GM21381 (cell line): ENCODE results near the gene BDH2.

ENCODE experiments used
- ATAC-seq: cut with Tn5 transposase; IDR thresholded peaks from one replicate; pipeline ENCODE4 v1.9.1; 2021; ENCODE audit warnings: mild to moderate bottlenecking, moderate library complexity; ENCODE audit not compliant: unreplicated experiment

BDH2 gene

GRCh38 chr4:103099691-103100392, at the start of gene BDH2:
Gene BDH2, minus strand, starts transcription at chr4:103099834. Its CDS starts 3,580 bp downstream, at chr4:103096254.
- ATAC-seq: peak; percentile 98

DNA sequence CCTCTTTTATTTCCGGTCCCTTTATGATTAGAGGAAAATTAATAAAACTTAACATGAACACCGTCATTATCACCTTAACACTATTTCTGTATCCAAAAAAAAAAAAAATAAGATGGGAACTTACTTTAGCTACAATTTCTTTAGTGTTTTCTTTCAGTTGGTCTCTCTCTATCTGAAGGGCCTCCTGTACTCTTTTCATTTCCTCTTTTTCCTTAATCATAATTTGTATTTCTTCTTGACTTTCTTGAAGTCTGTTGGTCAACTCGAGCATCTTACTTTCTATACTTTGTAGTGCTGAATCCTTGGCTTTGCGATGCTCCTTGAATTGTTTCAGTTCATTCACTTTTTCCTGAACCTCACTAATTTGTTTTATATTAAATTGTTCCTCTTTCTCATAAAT, 45.3 kb upstream of the BDH2 start:
- no peak for ATAC-seq

- no peak for ATAC-seq
These were observed 37.8 kb upstream of the BDH2 start for GRCh38 chr4:103137446-103137827.

GRCh38 chr4:103136671-103137445, 37.2 kb upstream of the BDH2 start:
- ATAC-seq: no peak

DNA sequence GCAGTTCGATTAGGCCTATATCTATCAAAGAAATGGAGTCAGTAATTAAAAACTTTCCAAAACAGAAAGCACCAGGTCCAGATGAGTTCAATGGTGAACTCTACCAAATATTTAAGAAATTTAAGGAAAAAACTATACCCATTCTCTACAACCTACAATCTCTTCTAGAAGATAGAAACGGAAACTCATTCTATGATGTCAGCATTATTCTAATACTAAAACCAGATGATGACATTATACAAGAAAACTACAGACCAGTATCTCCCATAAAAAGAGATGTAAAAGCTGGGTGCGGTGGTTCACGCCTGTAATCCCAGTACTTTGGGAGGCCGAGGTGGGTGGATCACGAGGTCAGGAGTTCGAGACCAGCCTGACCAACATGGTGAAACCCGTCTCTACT, 29.5 kb upstream of the BDH2 start:
- ATAC-seq: no peak

- ATAC-seq: no peak
These were observed 26.5 kb upstream of the BDH2 start for GRCh38 chr4:103126126-103126525.

GRCh38 chr4:103123114-103123513, 23.5 kb upstream of the BDH2 start:
- no peak for ATAC-seq

DNA sequence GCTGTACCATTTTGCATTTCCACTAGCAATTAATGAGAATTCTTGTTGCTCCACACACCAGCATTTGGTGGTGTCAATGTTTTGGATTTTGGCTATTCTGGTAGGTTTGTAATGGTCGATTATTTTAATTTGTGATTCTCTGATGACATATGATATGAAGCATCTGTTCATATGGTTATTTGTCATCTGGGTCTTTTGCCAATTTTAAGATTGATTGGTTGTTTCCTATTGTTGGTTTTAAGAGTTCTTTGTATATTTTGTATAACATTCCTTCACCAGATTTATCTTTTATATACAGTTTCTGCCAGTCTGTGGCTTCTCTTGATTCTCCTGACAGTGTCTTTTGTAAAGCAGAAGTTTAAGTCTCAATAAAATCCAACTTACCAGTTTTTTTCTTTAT, 18.5 kb upstream of the BDH2 start:
- ATAC-seq: no peak

DNA sequence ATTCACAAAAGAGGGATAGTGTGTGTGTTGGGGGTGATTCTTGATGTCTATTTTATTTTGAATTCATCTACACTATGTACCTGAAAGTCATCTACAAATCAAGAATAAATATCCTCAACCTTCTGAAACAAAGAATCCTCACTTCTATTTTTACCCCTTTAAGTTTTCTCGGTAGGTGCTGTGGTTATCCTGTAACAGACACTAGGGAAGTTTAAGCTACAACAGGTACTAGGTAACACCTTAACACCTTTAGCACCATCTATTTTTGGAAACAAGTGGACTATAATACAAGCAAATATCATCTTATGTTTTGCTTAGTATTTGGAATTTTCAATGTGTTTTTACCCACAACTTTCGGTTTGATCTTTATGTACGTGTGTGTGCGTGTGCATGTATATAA, 12.0 kb upstream of the BDH2 start:
- ATAC-seq: no peak

DNA sequence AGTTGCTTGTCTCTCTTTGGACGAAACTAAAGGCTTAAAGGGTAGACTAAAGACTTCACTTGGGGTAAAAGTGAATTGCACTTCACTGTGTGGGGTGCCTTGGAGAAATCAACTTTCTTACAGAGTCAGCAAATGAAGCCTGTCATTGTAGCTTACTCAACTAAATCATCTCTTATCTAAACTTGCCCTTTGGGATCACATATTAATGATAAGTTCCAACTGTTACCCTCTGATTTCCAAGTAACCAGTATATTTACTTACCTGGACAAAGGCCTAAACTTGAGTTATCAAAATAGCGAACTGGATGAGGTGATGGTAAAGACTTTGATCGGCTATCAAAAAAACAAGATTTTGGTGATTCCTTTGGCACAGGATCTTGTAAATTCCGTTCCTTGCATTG, 8.9 kb upstream of the BDH2 start:
- ATAC-seq: no peak

GRCh38 chr4:103105558-103106356, 6.1 kb upstream of the BDH2 start:
- no peak for ATAC-seq

DNA sequence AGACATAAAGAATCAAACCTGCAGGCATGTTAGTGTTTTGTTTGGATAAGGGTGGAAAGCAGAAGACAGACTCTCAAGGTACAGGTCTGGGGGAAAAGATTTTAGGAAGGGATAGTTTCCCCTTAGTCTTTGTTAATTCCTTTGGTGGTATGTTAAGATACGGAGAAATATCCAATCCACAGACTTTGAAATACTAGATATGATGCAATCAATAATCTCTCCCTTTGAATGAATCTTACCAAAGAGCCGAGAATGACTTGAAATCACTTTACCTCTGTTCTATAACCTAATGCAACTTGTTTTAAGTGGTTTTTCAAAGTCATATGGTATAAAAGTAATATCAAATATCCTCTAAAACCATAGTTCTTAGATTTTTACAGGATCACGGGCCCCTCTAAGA, 5.3 kb upstream of the BDH2 start:
- ATAC-seq: no peak

GRCh38 chr4:103100691-103101090, 1.1 kb upstream of the BDH2 start:
- no peak for ATAC-seq

DNA sequence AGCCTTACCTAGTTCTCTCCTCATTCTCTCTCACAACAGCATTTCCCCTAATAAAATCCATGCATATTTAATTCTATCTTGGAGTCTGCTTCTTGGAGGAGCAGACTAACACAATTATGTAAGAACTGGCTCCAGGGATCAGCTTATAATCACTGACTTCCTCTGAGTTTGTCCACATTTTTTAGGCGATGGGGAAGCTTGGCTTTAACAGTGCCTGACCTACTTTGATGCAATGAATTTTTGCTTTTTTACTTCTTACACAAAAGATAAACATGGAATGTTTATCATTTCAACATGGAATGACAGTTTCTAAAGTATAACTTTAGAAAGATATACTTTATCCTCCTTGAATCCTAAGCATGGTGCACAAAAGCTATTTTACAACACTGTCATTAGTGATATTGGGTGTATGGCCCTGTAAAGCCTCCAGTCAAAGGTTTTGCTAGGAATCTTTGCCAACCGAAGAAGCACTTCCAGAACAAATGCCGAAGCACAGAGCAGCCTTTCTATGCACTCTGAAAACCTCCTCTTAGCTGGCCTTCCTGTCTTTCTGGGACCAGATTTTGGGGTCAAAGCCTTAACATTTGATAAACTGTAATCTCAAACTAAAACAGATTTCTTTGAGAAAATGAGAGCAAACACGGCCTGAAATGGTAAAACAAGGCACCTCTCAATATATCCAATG, 736 bp downstream of the BDH2 start:
- no peak for ATAC-seq

DNA sequence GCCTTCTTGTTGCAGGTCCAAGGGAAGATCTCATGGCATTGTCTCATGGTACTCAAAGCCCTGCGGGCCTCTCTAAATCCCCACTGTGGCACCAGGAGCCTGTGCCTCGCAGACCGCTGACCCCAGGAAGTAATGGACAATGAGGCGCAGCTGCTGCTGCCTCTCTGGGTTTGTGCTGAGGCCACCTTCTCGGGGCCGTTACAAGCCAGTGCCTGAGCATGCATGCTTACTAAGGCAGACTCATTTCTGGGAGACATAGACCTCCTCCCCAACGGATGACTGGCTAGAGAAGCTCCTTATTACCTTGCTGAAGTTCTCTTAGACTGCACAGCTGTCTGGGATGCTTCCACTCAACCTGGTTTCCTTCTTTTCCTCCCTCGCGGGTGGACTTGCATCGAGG, 1.3 kb downstream of the BDH2 start:
- no peak for ATAC-seq

DNA sequence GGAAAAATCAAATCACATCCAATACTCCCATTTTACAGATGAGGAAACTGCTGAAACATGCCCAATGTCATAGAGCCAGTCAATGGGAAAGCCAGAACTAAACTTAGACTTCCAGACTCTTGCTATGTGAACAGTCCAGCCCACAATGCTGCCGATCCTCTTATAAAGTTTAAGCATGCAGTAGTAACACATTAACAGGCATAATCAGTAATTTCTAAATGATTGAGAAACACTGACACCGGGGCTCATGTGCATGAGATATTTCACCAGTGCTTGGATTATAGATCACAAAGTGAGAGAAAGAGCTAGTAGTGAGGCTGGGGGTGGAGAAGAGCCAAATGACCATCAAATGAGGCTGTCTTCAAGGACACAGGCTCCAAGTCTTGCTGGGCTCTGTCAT, 2.5 kb downstream of the BDH2 start:
- no peak for ATAC-seq

- ATAC-seq: no peak
These were observed 4.6 kb downstream of the BDH2 start for GRCh38 chr4:103095080-103095479.

DNA sequence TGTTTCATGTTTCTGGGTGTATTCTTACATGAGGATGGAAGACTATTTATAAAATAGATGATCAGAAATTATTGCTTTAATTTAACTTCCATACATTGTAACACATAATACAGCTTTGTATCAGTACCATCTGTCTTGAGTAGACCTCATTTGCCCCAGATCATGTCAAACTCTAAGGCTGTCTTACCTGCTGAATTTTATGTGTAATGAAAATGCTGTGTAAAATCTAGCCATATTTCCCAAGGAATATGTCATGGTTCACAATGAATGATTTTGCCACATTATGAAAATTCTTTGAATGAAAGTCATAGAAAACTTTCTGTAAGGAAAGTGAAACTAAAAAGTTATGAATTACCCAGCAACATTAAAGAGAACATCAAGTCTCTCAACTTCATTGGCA, 7.4 kb downstream of the BDH2 start:
- ATAC-seq: no peak

GRCh38 chr4:103091601-103092223, 7.9 kb downstream of the BDH2 start:
- ATAC-seq: peak; percentile 80

GRCh38 chr4:103089481-103089880, 10.2 kb downstream of the BDH2 start:
- ATAC-seq: no peak

GRCh38 chr4:103086551-103086950, 13.1 kb downstream of the BDH2 start:
- ATAC-seq: no peak
